Forelimb muscle (tissue), 1 donor: ENCODE results near the gene KRTAP13-2. TPM values are rescaled to one million over a fixed set of nuclear protein-coding genes. Genes with fewer than 3 reads are reported as not detected.
A peak's percentile ranks its signal among the peaks of the same experiment; 100 is the strongest.

Experiments
- DNase-seq: peaks from one replicate; pipeline ENCODE4 v3.0.0-alpha.2; 2013; ENCODE audit warnings: low read depth
- polyA plus RNA-seq: library from polyadenylated mRNA; unstranded; fragments of 120-200 nt; gene quantifications from one replicate; pipeline ENCODE4 v1.2.1, GENCODE V29; 2013; ENCODE audit not compliant: insufficient read length

The KRTAP13-2 gene
- not detected for polyA plus RNA-seq

- DNase-seq = no peak
These were observed at the start of gene KRTAP13-2 for GRCh38 chr21:30372139-30372770. TSS of gene KRTAP13-2 (minus strand) at chr21:30372271. CDS start at chr21:30372213, 58 bp downstream.

GRCh38 chr21:30415993-30416392 is 43.9 kb upstream of the KRTAP13-2 start:
- no peak for DNase-seq

GRCh38 chr21:30408782-30409494 is 36.9 kb upstream of the KRTAP13-2 start:
- DNase-seq = no peak

- no peak for DNase-seq
These were observed 23.7 kb upstream of the KRTAP13-2 start, which contains the start of gene KRTAP13-1 for GRCh38 chr21:30395731-30396130. TSS of gene KRTAP13-1 (plus strand) at chr21:30396031. CDS start at chr21:30396087, 56 bp downstream.

- no peak for DNase-seq
These were observed 19.5 kb upstream of the KRTAP13-2 start for GRCh38 chr21:30391492-30392025.

GRCh38 chr21:30382201-30382600 is 10.1 kb upstream of the KRTAP13-2 start:
- no peak for DNase-seq

- peak; percentile 9 for DNase-seq
These were observed 16.2 kb downstream of the KRTAP13-2 start for GRCh38 chr21:30355906-30356305.

- DNase-seq = no peak
These were observed 17.6 kb downstream of the KRTAP13-2 start for GRCh38 chr21:30354308-30355005.

- DNase-seq = no peak
These were observed 20.5 kb downstream of the KRTAP13-2 start for GRCh38 chr21:30351534-30351933.

GRCh38 chr21:30349572-30349971 is 22.5 kb downstream of the KRTAP13-2 start:
- DNase-seq = peak; percentile 16

- DNase-seq = no peak
These were observed 23.6 kb downstream of the KRTAP13-2 start, which contains the start of gene KRTAP23-1 for GRCh38 chr21:30348506-30348905. TSS of gene KRTAP23-1 (minus strand) at chr21:30348606. CDS start at chr21:30348606, 0 bp downstream.

- DNase-seq = no peak
These were observed 27.1 kb downstream of the KRTAP13-2 start for GRCh38 chr21:30345014-30345413.

- no peak for DNase-seq
These were observed 31.1 kb downstream of the KRTAP13-2 start for GRCh38 chr21:30340714-30341573.

GRCh38 chr21:30338717-30339116 is 33.4 kb downstream of the KRTAP13-2 start:
- no peak for DNase-seq

- no peak for DNase-seq
These were observed 34.3 kb downstream of the KRTAP13-2 start for GRCh38 chr21:30337772-30338171.

GRCh38 chr21:30337276-30337744 is 34.8 kb downstream of the KRTAP13-2 start, which contains the start of gene KRTAP27-1:
TSS of gene KRTAP27-1 (minus strand) at chr21:30337694. CDS start at chr21:30337668, 26 bp downstream.
- no peak for DNase-seq

GRCh38 chr21:30336596-30336995 is 35.5 kb downstream of the KRTAP13-2 start:
- DNase-seq = no peak

- DNase-seq = no peak
These were observed 38.3 kb downstream of the KRTAP13-2 start for GRCh38 chr21:30333736-30334135.

- no peak for DNase-seq
These were observed 39.4 kb downstream of the KRTAP13-2 start for GRCh38 chr21:30332681-30333080.

- no peak for DNase-seq
These were observed 42.7 kb downstream of the KRTAP13-2 start for GRCh38 chr21:30329203-30329875.
